PFSK-1 (cell line): ENCODE measurements around the gene DRAM1.

Experiments used
- FOXP2 ChIP-seq: optimal IDR thresholded peaks from 2 replicates; pipeline ENCODE3; 2011; ENCODE audit warnings: borderline replicate concordance, control low read depth, inconsistent platforms; ENCODE audit not compliant: insufficient read depth; ENCODE audit errors: extremely low read length, extremely low read depth
- POLR2AphosphoS5 ChIP-seq: IDR thresholded peaks from 2 replicates; pipeline ENCODE4 v1.6.1; 2012; ENCODE audit warnings: low read depth, mild to moderate bottlenecking, control low read depth, low read length, moderate library complexity
- REST ChIP-seq, 2 experiments: IDR thresholded peaks; 2 replicates each; pipeline versions ENCODE4 v1.6.1 to v1.8.0; 2011 to 2012; ENCODE audit warnings: low read depth in 2 of 2, low read length in 2 of 2, control low read depth in 1 of 2, inconsistent platforms in 1 of 2, mild to moderate bottlenecking in 1 of 2, moderate library complexity in 1 of 2; ENCODE audit not compliant: insufficient read depth in 1 of 2
- SIN3A ChIP-seq: IDR thresholded peaks from 2 replicates; pipeline ENCODE4 v1.6.1; 2012; ENCODE audit warnings: mild to moderate bottlenecking, low read length, moderate library complexity, borderline replicate concordance; ENCODE audit not compliant: insufficient read depth
- TAF1 ChIP-seq: IDR thresholded peaks from 2 replicates; pipeline ENCODE4 v1.6.1; 2012; ENCODE audit warnings: low read length, control low read depth, borderline replicate concordance; ENCODE audit not compliant: insufficient read depth

DRAM1 gene

DNA sequence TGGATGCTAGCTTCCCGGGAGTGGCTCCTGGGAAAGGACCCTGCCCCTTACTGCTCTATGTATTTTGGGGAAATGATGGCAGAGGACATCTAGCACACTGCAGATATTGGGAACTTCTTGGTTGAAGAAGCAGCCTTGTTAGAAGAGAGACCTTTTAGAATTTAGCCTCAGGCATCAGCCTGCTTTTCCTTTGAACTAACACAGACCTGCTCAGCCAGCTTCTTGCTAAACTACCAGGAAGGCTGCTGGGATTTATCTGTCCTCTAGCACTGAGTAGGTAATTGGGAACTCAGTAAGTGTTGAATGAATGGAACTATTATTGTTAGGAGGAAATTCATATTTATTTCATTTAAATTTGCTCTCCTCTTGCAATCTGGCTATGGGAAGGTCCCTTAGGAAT, 77.3 kb downstream of the DRAM1 start:
- TF ChIP-seq SIN3A = no peak
- TF ChIP-seq POLR2AphosphoS5 = no peak
- TF ChIP-seq FOXP2 = no peak
- TF ChIP-seq TAF1 = no peak
- TF ChIP-seq REST (IDR thresholded peaks at IDR 0.05; ENCODE audit: insufficient read depth in 1 of 2, low read depth in 2 of 2, low read length in 2 of 2) = no peak

- TF ChIP-seq REST (IDR thresholded peaks at IDR 0.05; ENCODE audit: insufficient read depth in 1 of 2, low read depth in 2 of 2, low read length in 2 of 2) = no peak
- no peak for TF ChIP-seq SIN3A
- TF ChIP-seq TAF1 = no peak
Observed at GRCh38 chr12:101957252-101957959, 80.0 kb downstream of the DRAM1 start.

DNA sequence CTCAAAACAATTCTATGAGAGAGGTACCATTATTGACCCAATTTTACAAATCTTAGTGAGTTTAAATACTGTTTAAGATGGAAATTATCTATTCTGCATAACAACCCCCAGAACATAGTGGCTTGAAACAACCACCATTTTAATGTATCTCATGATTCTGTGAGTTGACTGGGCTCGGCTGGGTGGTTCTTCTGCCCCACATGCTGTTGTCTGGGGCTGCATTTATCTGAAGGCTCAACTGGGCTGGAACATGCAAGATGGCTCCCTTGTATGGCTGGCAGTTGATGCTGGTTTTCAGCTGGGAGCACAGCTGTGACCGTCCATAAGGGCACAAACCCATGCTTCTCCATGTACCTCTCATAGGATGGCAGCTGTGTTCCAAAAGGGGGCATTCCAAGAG, 82.2 kb downstream of the DRAM1 start:
- TF ChIP-seq SIN3A = no peak
- TF ChIP-seq POLR2AphosphoS5 = no peak

GRCh38 chr12:101962486-101962885, 85.1 kb downstream of the DRAM1 start:
- TF ChIP-seq TAF1 (no peak), FOXP2 (no peak), REST (IDR thresholded peaks at IDR 0.05; ENCODE audit: insufficient read depth in 1 of 2, low read depth in 2 of 2, low read length in 2 of 2) (no peak), SIN3A (no peak), POLR2AphosphoS5 (no peak)

- no peak for TF ChIP-seq TAF1
- no peak for TF ChIP-seq POLR2AphosphoS5
- no peak for TF ChIP-seq SIN3A
- no peak for TF ChIP-seq FOXP2
- no peak for TF ChIP-seq REST (IDR thresholded peaks at IDR 0.05; ENCODE audit: insufficient read depth in 1 of 2, low read depth in 2 of 2, low read length in 2 of 2)
Observed at GRCh38 chr12:101963697-101964096, 86.3 kb downstream of the DRAM1 start.
